CMK (cell line): ENCODE data around the gene SLAMF7.
"Not testable (repeated sequence)": the region's sequence is repeated elsewhere in the genome, so short reads cannot be mapped to it uniquely, and the experiment has no call there.

Experiments used
- DNase-seq: peaks from one replicate; pipeline ENCODE4 v3.0.0-alpha.2; 2010; ENCODE audit warnings: low read depth

SLAMF7 gene

DNA sequence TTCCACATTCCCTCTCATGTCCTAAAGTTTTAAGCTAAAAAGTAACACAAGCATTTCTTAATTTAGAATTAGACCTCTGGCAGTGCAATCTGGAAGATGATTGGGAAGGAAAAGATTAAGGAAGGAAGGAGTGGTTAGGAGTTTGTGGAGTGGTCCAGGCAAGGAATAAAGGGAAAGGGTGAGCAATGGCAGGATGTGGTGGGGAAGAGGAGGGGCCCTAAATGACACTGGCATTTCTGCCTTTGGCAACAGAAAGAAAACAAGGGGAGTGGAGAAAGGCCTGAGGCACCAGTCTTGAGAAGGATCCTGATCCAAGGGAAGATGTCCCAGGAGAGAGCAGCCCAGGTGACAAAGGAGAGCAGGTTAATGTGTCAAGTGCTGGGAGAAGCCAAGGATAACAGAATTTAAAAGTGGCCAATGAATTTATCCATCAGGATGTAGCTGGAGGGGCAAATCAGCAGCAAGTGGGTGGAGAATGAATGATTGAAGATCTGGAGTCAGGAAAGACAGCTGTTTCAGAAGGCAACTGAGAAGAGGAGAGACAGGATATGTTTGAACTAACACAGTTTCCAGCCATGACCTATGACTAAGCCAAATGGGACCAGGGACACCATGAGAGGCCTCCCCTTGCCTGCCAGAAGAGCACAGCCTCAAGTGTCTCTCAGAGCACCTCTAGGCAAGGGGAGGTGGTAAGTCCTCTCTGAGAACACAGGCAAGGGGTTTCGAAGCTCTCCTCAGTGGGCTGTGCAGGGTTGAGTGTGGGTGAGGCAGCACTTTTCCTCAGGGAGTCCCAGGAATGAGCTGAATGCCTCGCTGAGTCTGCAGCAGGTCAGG is 36.1 kb downstream of the SLAMF7 start:
- no peak for DNase-seq

GRCh38 chr1:160776178-160776577 is 37.1 kb downstream of the SLAMF7 start:
- no peak for DNase-seq

DNA sequence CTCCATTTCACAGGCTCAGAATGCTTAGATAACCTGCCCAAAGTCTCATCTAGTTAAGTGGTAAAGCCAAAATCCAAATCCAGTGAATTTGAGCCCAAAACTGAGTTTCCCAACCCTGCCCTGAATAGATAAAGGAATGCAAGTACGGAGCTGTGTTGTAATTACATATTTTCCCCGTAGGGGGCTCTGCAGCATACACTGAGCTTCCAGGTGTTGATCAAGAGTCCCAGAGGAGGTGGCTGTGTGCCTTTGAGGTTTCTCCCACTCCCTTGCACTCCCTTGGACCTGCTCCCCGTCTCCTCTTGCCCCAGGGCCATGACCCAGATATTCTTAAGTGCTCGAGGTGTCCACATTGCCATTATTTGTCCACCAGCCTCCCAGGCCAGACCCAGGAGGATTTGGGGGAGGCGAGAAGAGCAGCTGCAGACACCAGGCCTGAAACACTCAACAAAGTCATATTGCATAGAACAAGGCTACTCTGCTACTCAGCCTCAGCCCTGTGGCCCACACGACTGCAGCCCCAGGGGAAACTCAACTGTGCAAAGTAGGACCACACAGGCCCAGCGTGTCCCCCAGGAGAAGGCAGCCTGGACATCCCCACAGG is 38.5 kb downstream of the SLAMF7 start:
- DNase-seq, result no peak

- DNase-seq, result no peak
Measured at GRCh38 chr1:160778976-160779375, 39.9 kb downstream of the SLAMF7 start.

- peak; percentile 49 for DNase-seq
Measured at GRCh38 chr1:160779626-160780397, 40.8 kb downstream of the SLAMF7 start.

- no peak for DNase-seq
Measured at GRCh38 chr1:160780398-160780755, 41.3 kb downstream of the SLAMF7 start.

GRCh38 chr1:160781186-160781766 is 42.2 kb downstream of the SLAMF7 start:
- no peak for DNase-seq

GRCh38 chr1:160781914-160782689 is 43.1 kb downstream of the SLAMF7 start:
- no peak for DNase-seq

DNA sequence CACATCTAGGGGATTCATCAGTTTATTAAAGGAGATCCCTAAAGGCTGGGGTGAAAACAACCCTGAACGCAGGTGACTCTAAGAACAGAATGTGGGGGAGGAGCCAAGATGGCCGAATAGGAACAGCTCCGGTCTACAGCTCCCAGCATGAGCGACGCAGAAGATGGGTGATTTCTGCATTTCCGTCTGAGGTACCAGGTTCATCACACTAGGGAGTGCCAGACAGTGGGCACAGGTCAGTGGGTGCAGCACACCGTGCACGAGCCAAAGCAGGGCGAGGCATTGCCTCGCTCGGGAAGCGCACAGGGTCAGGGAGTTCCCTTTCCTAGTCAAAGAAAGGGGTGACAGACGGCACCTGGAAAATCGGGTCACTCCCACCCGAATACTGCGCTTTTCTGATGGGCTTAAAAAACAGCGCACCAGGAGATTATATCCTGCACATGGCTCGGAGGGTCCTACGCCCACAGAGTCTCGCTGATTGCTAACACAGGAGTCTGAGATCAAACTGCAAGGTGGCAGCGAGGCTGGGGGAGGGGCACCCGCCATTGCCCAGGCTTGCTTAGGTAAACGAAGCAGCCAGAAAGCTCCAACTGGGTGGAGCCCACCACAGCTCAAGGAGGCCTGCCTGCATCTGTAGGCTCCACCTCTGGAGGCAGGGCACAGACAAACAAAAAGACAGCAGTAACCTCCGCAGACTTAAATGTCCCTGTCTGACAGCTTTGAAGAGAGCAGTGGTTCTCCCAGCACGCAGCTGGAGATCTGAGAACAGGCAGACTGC is 44.1 kb downstream of the SLAMF7 start:
- not testable (repeated sequence) for DNase-seq

DNA sequence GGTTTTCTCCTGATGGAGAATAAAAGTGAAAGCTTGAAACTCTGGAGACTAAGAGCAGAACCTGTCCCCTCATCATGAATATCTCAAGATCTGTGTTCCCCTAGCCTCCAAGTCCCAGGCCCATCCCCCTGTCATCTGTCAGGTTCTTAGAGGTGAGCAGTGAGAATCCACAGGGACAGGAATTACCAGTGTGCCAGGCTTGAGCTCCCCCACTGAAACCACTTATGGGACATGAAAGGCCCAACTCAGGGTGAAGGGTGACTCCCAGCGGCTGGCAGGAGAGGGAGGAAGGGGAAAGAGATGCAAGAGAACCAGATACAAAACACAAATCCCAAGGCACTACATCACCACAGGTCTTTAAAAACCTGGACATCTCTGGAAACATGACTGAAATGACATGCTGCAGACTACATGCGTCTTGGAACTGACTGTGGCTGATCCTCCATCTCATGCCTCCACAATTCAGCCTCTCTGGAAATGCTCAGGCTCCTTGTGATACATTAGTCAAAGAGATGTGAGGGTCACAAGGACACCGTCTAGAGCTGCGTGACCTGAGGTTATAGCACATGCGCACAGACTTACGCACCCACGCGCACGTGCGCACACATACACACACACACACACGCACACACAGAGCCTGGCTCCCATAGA is 50.1 kb downstream of the SLAMF7 start:
- DNase-seq, result no peak

GRCh38 chr1:160789702-160790611 is 50.9 kb downstream of the SLAMF7 start:
- no peak for DNase-seq

DNA sequence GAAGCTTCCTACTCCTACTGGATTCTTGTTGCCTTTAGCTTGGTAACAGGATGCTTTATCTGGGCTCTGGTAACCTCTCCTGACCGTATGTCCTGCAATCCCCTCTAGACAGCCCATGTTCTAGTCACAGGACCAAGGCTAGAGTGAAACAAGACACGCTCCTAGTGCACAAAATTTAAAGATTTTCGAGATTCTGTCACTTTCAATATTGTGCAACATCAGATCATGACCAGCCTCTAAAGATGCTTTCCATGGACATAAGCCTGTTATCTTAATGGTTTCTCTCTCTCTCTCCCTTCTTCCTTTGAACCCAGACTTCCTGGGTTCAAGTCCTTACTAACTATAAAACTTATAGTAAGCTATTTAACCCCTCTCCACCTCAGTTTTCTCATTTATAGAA is 55.3 kb downstream of the SLAMF7 start:
- DNase-seq, result no peak

DNA sequence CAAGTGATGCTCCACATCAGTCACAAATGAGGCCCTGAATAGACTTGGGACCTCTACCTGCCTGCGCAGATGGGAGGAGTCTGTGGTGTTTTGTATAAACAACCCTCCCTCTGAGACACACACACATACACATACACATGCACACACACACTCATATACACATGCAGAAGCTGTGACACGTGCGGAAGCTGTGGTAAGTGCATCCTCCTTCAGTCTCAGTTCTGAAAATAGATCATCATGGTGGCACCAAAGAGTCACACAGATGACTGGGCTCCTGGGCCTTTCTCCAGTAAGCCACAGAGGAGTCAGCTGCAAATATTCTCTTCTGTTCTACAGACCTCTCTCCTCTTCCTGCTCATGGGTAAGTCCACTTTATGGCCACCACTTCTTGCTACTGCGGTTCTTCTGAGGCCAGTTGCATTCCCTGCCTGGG is 56.9 kb downstream of the SLAMF7 start, which contains the start of gene LY9:
Gene LY9, plus strand, starts transcription at position 224 of the 433 bp plus-strand sequence. Its CDS starts 14 bp downstream, at position 238.
- DNase-seq, result no peak

GRCh38 chr1:160797271-160797709 is 58.2 kb downstream of the SLAMF7 start:
- DNase-seq, result no peak

GRCh38 chr1:160797861-160798273 is 58.8 kb downstream of the SLAMF7 start:
- DNase-seq, result no peak

DNA sequence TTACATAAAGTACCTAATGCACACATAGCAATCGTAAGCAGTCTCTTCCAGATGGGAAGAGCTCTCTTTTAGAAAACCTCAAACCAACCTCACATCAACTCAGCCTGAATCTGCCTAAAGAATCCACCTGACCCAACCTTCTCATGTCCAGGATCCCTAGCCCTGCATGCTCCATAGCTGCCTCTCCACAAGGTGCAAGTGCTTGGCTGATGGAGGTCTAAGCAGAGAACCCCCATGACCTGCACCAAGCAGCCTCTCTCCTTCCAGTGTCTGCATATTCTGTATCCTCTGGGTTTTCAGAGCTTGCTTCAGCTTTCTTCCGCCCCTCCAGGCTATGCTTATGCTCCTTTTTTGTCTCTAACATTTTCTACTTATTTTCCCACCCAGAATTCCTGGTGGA is 59.4 kb downstream of the SLAMF7 start:
- no peak for DNase-seq

- DNase-seq, result no peak
Measured at GRCh38 chr1:160799641-160800040, 60.6 kb downstream of the SLAMF7 start.

- no peak for DNase-seq
Measured at GRCh38 chr1:160800142-160800541, 61.1 kb downstream of the SLAMF7 start.
